Smooth muscle cell (in vitro differentiated cells): ENCODE measurements around the gene TBXT. TPM values are rescaled to one million over a fixed set of nuclear protein-coding genes. Genes with fewer than 3 reads are reported as not detected.

Experiments
- DNase-seq: peaks from one replicate; lab custom pipeline; 2025; ENCODE audit not compliant: unreplicated experiment; lab: John Stamatoyannopoulos, UW
- H2AFZ ChIP-seq: fragments of 200-600 bp; sonication (generic); 2 replicates; pipeline ENCODE4 v1.6.0; 2016; ENCODE audit warnings: antibody characterized with exemption, low read depth, mild to moderate bottlenecking
- H3F3A ChIP-seq: fragments of 200-600 bp; sonication (generic); 2 replicates; pipeline ENCODE4 v1.6.0; 2017; ENCODE audit warnings: antibody characterized with exemption, low read depth
- H3K27ac ChIP-seq: fragments of 200-600 bp; sonication (generic); 2 replicates; pipeline ENCODE4 v1.5.1; 2016; ENCODE audit warnings: low read depth, mild to moderate bottlenecking
- H3K27me3 ChIP-seq: fragments of 200-600 bp; sonication (generic); 2 replicates; pipeline ENCODE4 v1.6.1; 2016; ENCODE audit warnings: low read depth, mild to moderate bottlenecking
- H3K36me3 ChIP-seq: fragments of 200-600 bp; sonication (generic); 2 replicates; pipeline ENCODE4 v1.5.1; 2016; ENCODE audit warnings: low read depth
- H3K4me1 ChIP-seq: fragments of 200-600 bp; sonication (generic); 2 replicates; pipeline ENCODE4 v1.5.1; 2016; ENCODE audit warnings: low read depth
- H3K4me2 ChIP-seq: fragments of 200-600 bp; sonication (generic); 2 replicates; pipeline ENCODE4 v1.6.0; 2016; ENCODE audit warnings: mild to moderate bottlenecking
- H3K4me3 ChIP-seq: fragments of 200-600 bp; sonication (generic); 2 replicates; pipeline ENCODE4 v1.5.1; 2016; ENCODE audit warnings: mild to moderate bottlenecking
- H3K79me2 ChIP-seq: fragments of 200-600 bp; sonication (generic); 2 replicates; pipeline ENCODE4 v1.6.0; 2016; ENCODE audit warnings: low read depth, mild to moderate bottlenecking
- H3K9ac ChIP-seq: fragments of 200-600 bp; sonication (generic); 2 replicates; pipeline ENCODE4 v1.6.0; 2016; ENCODE audit warnings: low read depth
- H3K9me3 ChIP-seq: fragments of 200-600 bp; sonication (generic); replicated peaks from 2 replicates; pipeline ENCODE4 v1.5.1; 2016; ENCODE audit warnings: low read depth
- H4K20me1 ChIP-seq: fragments of 200-600 bp; sonication (generic); 2 replicates; pipeline ENCODE4 v1.6.0; 2016; ENCODE audit warnings: low read depth
- WGBS: methylation state at CpG from one replicate; pipeline ENCODE4 v1.1.7; 2016; ENCODE audit warnings: low lambda C conversion rate; 5-methylcytosine and 5-hydroxymethylcytosine counted together
- polyA plus RNA-seq: library from polyadenylated mRNA; unstranded; fragments of >200 nt; fragmentation: Nextera tagmentation; extraction: Ambion mirVana; gene quantifications from 2 replicates; pipeline ENCODE4 v1.2.1, GENCODE V29; 2016
- total RNA-seq: library from RNA; depleted of rRNA; stranded (reverse); fragments of >200 nt; gene quantifications from 2 replicates; pipeline ENCODE4 v1.2.3, GENCODE V29; 2014
- TF ChIP-seq, protein P1 (sequence below): fragments of 200-600 bp; sonication (generic); IDR thresholded peaks from 2 replicates; pipeline ENCODE4 v1.5.1; 2017; ENCODE audit warnings: borderline replicate concordance, mild to moderate bottlenecking, antibody characterized with exemption; ENCODE audit not compliant: insufficient read depth, poor library complexity, severe bottlenecking

TBXT gene
- total and polyA plus RNA-seq, 2 experiments from 2014 or later: not detected

DNA sequence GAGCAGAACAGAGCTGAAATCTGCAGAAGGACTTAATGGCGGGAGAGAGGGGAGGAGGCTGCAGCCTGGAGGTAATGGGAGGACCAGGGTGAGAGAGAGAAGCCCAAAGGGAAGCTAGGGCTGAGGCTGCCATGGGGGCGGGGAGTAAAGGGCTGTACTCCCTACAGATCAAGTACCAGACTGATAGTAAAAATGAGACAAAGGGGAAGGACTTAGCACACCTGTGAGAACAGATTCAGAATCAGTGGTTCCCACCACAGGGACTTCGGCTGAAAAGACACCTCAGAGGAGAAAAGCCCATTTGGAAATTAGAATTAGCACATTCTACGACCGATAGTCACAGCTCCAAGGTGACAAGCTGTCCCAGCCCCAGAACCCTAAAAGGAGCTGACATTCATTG lies 6.4 kb upstream of the TBXT start:
- TF ChIP-seq, protein P1, sequence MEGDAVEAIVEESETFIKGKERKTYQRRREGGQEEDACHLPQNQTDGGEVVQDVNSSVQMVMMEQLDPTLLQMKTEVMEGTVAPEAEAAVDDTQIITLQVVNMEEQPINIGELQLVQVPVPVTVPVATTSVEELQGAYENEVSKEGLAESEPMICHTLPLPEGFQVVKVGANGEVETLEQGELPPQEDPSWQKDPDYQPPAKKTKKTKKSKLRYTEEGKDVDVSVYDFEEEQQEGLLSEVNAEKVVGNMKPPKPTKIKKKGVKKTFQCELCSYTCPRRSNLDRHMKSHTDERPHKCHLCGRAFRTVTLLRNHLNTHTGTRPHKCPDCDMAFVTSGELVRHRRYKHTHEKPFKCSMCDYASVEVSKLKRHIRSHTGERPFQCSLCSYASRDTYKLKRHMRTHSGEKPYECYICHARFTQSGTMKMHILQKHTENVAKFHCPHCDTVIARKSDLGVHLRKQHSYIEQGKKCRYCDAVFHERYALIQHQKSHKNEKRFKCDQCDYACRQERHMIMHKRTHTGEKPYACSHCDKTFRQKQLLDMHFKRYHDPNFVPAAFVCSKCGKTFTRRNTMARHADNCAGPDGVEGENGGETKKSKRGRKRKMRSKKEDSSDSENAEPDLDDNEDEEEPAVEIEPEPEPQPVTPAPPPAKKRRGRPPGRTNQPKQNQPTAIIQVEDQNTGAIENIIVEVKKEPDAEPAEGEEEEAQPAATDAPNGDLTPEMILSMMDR: no peak
- Histone ChIP-seq H4K20me1 (no peaks in the 10 kb centered on the region), H3K4me2 (no peak overlapping the region), H3K4me3 (no peak overlapping the region), H3K4me1 (peaks cover 11% of the 10 kb centered on the region), H3K36me3 (no peaks in the 10 kb centered on the region), H3K27me3 (peaks cover 69% of the 10 kb centered on the region), H3K9me3 (no peaks in the 10 kb centered on the region), H2AFZ (no peak overlapping the region), H3K27ac (no peak overlapping the region), H3F3A (no peaks in the 10 kb centered on the region), H3K9ac (no peak overlapping the region), H3K79me2 (no peaks in the 10 kb centered on the region)
- WGBS: 46% methylated on average over 5 of the region's 5 CpGs
- DNase-seq: no peak

DNA sequence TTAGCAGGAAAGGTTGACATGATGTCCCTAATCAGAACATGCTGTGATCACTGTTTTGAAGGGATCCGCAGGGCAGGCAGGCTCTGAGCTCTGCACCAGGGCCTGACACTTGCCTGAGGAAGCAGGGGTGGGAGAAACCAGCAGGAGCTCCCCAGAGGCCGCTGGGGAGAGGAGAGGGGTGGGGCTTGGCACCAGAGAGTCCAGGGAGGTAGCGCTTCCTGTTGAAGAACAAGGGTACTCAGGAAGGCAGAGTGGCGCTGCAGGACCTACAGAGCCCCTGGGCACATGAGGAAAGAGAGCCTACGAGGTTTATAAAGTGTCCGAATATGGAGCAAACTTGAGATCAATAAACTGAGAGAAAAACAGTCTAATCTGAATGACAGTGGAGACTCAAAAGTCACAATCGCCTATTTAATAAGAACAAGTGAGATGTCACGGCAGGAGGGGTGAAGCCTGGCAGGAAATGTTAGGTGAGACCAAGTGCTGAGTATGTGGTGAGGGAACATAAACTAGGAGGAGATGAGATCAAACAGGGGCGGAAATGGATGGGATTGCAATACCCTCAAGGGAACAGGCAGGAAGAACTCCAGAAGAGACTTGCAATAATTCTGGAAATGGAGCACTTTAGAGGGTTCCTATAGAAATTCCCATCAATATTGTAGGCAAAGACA lies 5.8 kb upstream of the TBXT start:
- TF ChIP-seq, protein P1: no peak
- H3K4me2 ChIP-seq: no peak overlapping the region

DNA sequence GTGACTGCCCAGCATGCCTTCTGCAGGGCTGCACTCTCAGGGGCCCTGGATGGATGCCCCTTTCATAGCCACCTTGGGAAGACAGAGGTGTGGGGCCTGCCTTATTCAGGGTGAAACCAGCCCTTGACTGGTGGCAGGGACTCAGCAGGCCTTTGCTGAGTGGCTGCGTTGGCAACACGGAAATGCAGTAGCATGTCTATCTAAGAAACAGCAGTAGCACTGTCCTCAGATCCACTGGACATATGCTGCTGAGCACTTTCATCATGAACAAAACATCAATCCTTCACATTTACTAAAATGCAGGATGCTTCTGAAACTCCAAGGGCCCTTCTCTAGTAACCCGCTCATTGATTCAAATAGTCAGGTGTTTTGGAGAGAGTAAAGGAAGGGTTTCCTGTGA lies 4.9 kb upstream of the TBXT start:
- Histone ChIP-seq H3K27me3 (peaks cover 78% of the 10 kb centered on the region), H3K36me3 (no peaks in the 10 kb centered on the region), H4K20me1 (no peaks in the 10 kb centered on the region), H3K4me3 (no peak overlapping the region), H3K9me3 (no peaks in the 10 kb centered on the region), H3K27ac (no peak overlapping the region), H3K4me1 (peaks cover 18% of the 10 kb centered on the region), H3K4me2 (no peak overlapping the region), H2AFZ (no peak overlapping the region), H3K9ac (no peak overlapping the region), H3K79me2 (no peaks in the 10 kb centered on the region), H3F3A (no peaks in the 10 kb centered on the region)
- TF ChIP-seq, protein P1: no peak
- no peak for DNase-seq
- WGBS: 84% methylated on average over 3 of the region's 3 CpGs

More for the DNA sequence above, 5.8 kb upstream of the TBXT start:
- no peaks in the 10 kb centered on the region for H4K20me1 ChIP-seq
- no peaks in the 10 kb centered on the region for H3K79me2 ChIP-seq
- H2AFZ ChIP-seq: no peak overlapping the region
- H3K9me3 ChIP-seq: no peaks in the 10 kb centered on the region
- peaks cover 69% of the 10 kb centered on the region for H3K27me3 ChIP-seq
- no peaks in the 10 kb centered on the region for H3K36me3 ChIP-seq
- 15% methylated on average over 9 of the region's 9 CpGs for whole genome bisulfite sequencing
- no peak overlapping the region for H3K4me3 ChIP-seq
- DNase-seq: no peak
- H3K4me1 ChIP-seq: peaks cover 16% of the 10 kb centered on the region
- no peaks in the 10 kb centered on the region for H3F3A ChIP-seq
- H3K9ac ChIP-seq: no peak overlapping the region
- H3K27ac ChIP-seq: no peak overlapping the region
